Trophoblast cell (in vitro differentiated cells and primary cell): ENCODE data around the gene CHFR.

Experiments used
- DNase-seq, 2 donors: peaks; one replicate each; pipeline ENCODE4 v3.0.0-alpha.2; 2016
- H2AFZ ChIP-seq: 2 replicates; pipeline ENCODE4 v1.6.1; 2013; ENCODE audit warnings: low read length, moderate library complexity, mild to moderate bottlenecking; ENCODE audit not compliant: insufficient read depth, poor library complexity
- H2AK5ac ChIP-seq: 2 replicates; pipeline ENCODE4 v1.6.1; 2013; ENCODE audit warnings: mild to moderate bottlenecking, low read length
- H2BK120ac ChIP-seq: 2 replicates; pipeline ENCODE4 v1.6.1; 2013; ENCODE audit warnings: low read length, mild to moderate bottlenecking, moderate library complexity; ENCODE audit not compliant: insufficient read depth, poor library complexity
- H2BK12ac ChIP-seq: 2 replicates; pipeline ENCODE4 v1.6.1; 2013; ENCODE audit warnings: mild to moderate bottlenecking, low read length, moderate library complexity
- H2BK5ac ChIP-seq: 2 replicates; pipeline ENCODE4 v1.6.1; 2013; ENCODE audit warnings: low read length, low read depth, moderate library complexity, mild to moderate bottlenecking; ENCODE audit not compliant: poor library complexity
- H3K14ac ChIP-seq: 2 replicates; pipeline ENCODE4 v1.6.1; 2013; ENCODE audit warnings: mild to moderate bottlenecking, low read length
- H3K18ac ChIP-seq: 2 replicates; pipeline ENCODE4 v1.6.1; 2013; ENCODE audit warnings: mild to moderate bottlenecking, low read length
- H3K23ac ChIP-seq: 2 replicates; pipeline ENCODE4 v1.6.1; 2013; ENCODE audit warnings: low read length
- H3K27ac ChIP-seq: 2 replicates; pipeline ENCODE4 v1.5.1; 2013; ENCODE audit warnings: low read depth, mild to moderate bottlenecking, inconsistent platforms, low read length, moderate library complexity
- H3K27me3 ChIP-seq: 2 replicates; pipeline ENCODE4 v1.6.1; 2013; ENCODE audit warnings: inconsistent platforms, mild to moderate bottlenecking, low read length, moderate library complexity; ENCODE audit not compliant: insufficient read depth
- H3K36me3 ChIP-seq, 2 experiments: 1 replicate in 1 of 2; 2 replicates in 1 of 2; pipeline ENCODE4 v1.6.1; 2013; ENCODE audit warnings: low read length in 2 of 2, mild to moderate bottlenecking in 2 of 2, moderate library complexity in 1 of 2; ENCODE audit not compliant: insufficient read depth in 2 of 2, control insufficient read depth in 1 of 2
- H3K4ac ChIP-seq: 2 replicates; pipeline ENCODE4 v1.6.1; 2013; ENCODE audit warnings: low read depth, mild to moderate bottlenecking, low read length, moderate library complexity
- H3K4me1 ChIP-seq, 2 experiments: 1 replicate in 1 of 2; 2 replicates in 1 of 2; pipeline ENCODE4 v1.6.1; 2013; ENCODE audit warnings: low read length in 2 of 2, mild to moderate bottlenecking in 2 of 2, moderate library complexity in 1 of 2; ENCODE audit not compliant: insufficient read depth in 2 of 2, control insufficient read depth in 1 of 2
- H3K4me2 ChIP-seq: 2 replicates; pipeline ENCODE4 v1.6.1; 2013; ENCODE audit warnings: inconsistent platforms, mild to moderate bottlenecking, low read length, moderate library complexity
- H3K4me3 ChIP-seq: 2 replicates; pipeline ENCODE4 v1.5.1; 2013; ENCODE audit warnings: mild to moderate bottlenecking, low read depth, low read length, inconsistent platforms
- H3K79me1 ChIP-seq: one replicate; pipeline ENCODE4 v1.6.1; 2013; ENCODE audit warnings: low read length
- H3K79me2 ChIP-seq: 2 replicates; pipeline ENCODE4 v1.6.1; 2013; ENCODE audit warnings: low read length, mild to moderate bottlenecking; ENCODE audit not compliant: control insufficient read depth, insufficient read depth, poor library complexity
- H3K9ac ChIP-seq: 2 replicates; pipeline ENCODE4 v1.6.1; 2013; ENCODE audit warnings: mild to moderate bottlenecking, low read length
- H3K9me3 ChIP-seq: 2 replicates; pipeline ENCODE4 v1.6.1; 2013; ENCODE audit warnings: low read depth, mild to moderate bottlenecking, control low read depth, inconsistent platforms, low read length; ENCODE audit not compliant: insufficient read depth
- H4K12ac ChIP-seq: 2 replicates; pipeline ENCODE4 v1.6.1; 2013; ENCODE audit warnings: low read depth, mild to moderate bottlenecking, low read length, moderate library complexity
- H4K8ac ChIP-seq: 2 replicates; pipeline ENCODE4 v1.6.1; 2013; ENCODE audit warnings: low read depth, mild to moderate bottlenecking, low read length, moderate library complexity
- H4K91ac ChIP-seq: one replicate; pipeline ENCODE4 v1.6.1; 2013; ENCODE audit warnings: low read depth, mild to moderate bottlenecking, low read length, moderate library complexity
- WGBS: extraction: QIAGEN DNeasy Blood & Tissue Kit; methylation state at CpG from one replicate; pipeline ENCODE4 v1.1.7; 2013; ENCODE audit warnings: missing lambda C conversion rate; ENCODE audit not compliant: insufficient read length, insufficient coverage; ENCODE audit errors: extremely low coverage; 5-methylcytosine and 5-hydroxymethylcytosine counted together

The CHFR gene

DNA sequence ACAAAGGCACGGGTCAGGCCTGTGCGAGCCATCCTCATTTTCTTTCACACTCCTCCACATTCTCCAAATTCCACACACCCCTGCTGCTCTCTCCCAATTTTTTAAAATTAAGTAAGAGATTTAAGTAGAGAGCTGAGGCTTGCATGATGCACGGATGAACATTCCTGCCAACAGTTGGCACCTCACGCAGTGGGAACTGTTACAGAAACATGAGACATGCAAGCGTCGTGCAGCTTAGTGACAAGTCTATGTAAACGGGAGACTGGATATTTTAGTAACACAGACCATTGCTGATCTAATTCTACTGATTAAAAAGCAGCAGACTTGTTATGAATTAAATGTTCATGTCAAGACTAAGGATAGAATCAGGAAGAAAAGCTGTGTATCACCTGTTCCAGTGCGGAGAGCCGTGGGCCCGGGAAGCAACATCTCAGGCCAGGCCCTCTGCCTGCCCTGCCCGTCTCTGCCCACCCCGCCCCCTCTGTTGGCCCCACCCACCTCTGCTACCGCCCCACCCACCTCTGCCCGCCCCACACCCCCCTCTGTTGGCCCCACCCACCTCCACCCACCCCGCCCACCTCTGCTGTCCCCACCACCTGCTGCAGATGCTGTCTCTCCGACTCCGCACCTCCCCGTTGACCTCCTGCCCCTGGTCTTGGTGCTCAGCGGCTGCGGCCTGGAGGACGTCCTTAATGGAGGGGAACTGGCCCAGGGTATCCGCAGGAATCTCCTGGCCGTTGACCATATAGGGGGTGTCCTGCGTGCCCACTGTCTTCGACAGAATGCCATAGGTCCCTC, 79.9 kb downstream of the CHFR start:
- no peak overlapping the region for H3K4me3 ChIP-seq
- H3K4me2 ChIP-seq: no peak overlapping the region
- no peak for DNase-seq
- no peak overlapping the region for H3K4ac ChIP-seq
- H3K14ac ChIP-seq: no peak overlapping the region
- H2BK12ac ChIP-seq: no peak overlapping the region
- H3K23ac ChIP-seq: no peak overlapping the region
- no peak overlapping the region for H2AFZ ChIP-seq
- H3K4me1 ChIP-seq: no peaks in the 10 kb centered on the region
- no peak overlapping the region for H2BK5ac ChIP-seq
- no peak overlapping the region for H3K9ac ChIP-seq
- no CpG with 5 or more reads among the region's 25 CpGs for WGBS
- peaks cover 2% of the 10 kb centered on the region for H3K79me2 ChIP-seq
- H3K27ac ChIP-seq: no peak overlapping the region
- H3K36me3 ChIP-seq: peaks cover 69 to 71% of the 10 kb centered on the region in 2 experiments
- H2AK5ac ChIP-seq: no peak overlapping the region
- H4K91ac ChIP-seq: no peak overlapping the region
- H2BK120ac ChIP-seq: no peak overlapping the region
- H4K12ac ChIP-seq: no peak overlapping the region
- H4K8ac ChIP-seq: no peak overlapping the region
- H3K79me1 ChIP-seq: no peaks in the 10 kb centered on the region
- no peaks in the 10 kb centered on the region for H3K27me3 ChIP-seq
- no peak overlapping the region for H3K18ac ChIP-seq
- H3K9me3 ChIP-seq: peaks cover 4% of the 10 kb centered on the region

GRCh38 chr12:132806857-132807256, 80.5 kb downstream of the CHFR start:
- Histone ChIP-seq H4K12ac (no peak overlapping the region), H3K23ac (no peak overlapping the region), H3K4me3 (no peak overlapping the region), H3K27ac (no peak overlapping the region), H3K4me1 (no peaks in the 10 kb centered on the region), H3K4ac (no peak overlapping the region), H2BK12ac (no peak overlapping the region), H3K79me1 (no peaks in the 10 kb centered on the region), H3K18ac (no peak overlapping the region), H2BK5ac (no peak overlapping the region), H2AK5ac (no peak overlapping the region), H3K9me3 (peaks cover 4% of the 10 kb centered on the region), H4K8ac (no peak overlapping the region), H3K9ac (no peak overlapping the region), H4K91ac (no peak overlapping the region), H3K4me2 (no peak overlapping the region), H3K79me2 (peaks cover 2% of the 10 kb centered on the region), H3K27me3 (no peaks in the 10 kb centered on the region), H2AFZ (no peak overlapping the region), H3K14ac (no peak overlapping the region), H2BK120ac (no peak overlapping the region), H3K36me3 (peaks cover 72 to 75% of the 10 kb centered on the region in 2 experiments)
- WGBS: no CpG with 5 or more reads among the region's 18 CpGs
- no peak for DNase-seq

DNA sequence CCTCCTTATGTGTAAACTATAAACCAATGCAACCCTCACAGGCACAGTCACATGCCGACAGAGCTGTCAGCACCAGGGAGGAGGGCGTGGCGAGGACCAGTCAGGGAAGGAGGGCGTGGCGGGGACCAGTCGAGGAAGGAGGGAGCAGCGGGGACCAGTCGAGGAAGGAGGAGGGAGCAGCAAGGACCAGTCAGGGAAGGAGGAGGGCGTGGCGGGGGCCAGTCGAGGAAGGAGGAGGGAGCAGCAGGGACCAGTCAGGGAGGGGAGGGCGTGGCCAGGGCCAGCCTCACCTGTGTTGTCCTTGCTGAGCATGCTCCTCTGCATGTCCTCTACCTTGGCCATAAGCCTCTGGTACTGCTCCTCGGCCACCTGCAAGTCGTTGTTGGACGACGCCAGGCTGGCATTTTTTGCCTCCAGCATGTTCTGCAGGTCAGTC, 83.0 kb downstream of the CHFR start:
- H3K4me2 ChIP-seq: no peak overlapping the region
- H2BK12ac ChIP-seq: no peak overlapping the region
- H2AFZ ChIP-seq: no peak overlapping the region
- DNase-seq: peak in 1 of 2 donors; percentile 48
- no CpG with 5 or more reads among the region's 16 CpGs for WGBS
- no peak overlapping the region for H4K12ac ChIP-seq
- H3K27me3 ChIP-seq: no peaks in the 10 kb centered on the region
- H3K79me1 ChIP-seq: no peaks in the 10 kb centered on the region
- H3K4me3 ChIP-seq: no peak overlapping the region
- peaks cover 74 to 78% of the 10 kb centered on the region in 2 experiments for H3K36me3 ChIP-seq
- H3K18ac ChIP-seq: no peak overlapping the region
- H3K79me2 ChIP-seq: peaks cover 2% of the 10 kb centered on the region
- no peak overlapping the region for H3K14ac ChIP-seq
- no peak overlapping the region for H3K9ac ChIP-seq
- no peak overlapping the region for H3K27ac ChIP-seq
- no peak overlapping the region for H2BK120ac ChIP-seq
- peaks cover 4% of the 10 kb centered on the region for H3K9me3 ChIP-seq
- no peak overlapping the region for H2BK5ac ChIP-seq
- H3K4ac ChIP-seq: no peak overlapping the region
- no peak overlapping the region for H4K91ac ChIP-seq
- no peak overlapping the region for H3K23ac ChIP-seq
- H2AK5ac ChIP-seq: no peak overlapping the region
- H3K4me1 ChIP-seq: no peaks in the 10 kb centered on the region
- no peak overlapping the region for H4K8ac ChIP-seq

DNA sequence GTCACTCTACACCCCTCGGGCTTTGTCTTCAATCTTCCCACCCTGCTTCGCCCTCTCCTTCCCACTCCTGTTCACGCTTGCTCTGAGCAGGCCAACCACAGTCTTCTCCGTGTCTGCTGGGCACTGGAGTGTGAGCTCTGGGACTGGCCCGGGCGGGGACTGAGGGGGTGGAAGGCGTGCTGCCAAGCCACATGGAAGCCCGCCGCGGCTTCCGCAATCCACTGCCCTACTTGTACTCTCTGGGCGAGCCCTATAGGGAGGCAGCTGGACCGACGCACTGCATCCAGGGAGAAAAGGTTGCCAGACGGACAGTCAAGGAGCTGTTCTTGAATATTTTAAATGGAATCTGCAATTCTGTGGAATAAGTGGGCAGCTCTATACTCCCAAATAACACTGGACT, 83.5 kb downstream of the CHFR start:
- Histone ChIP-seq H4K91ac (no peak overlapping the region), H2AFZ (no peak overlapping the region), H2AK5ac (no peak overlapping the region), H3K4me3 (no peak overlapping the region), H3K4me1 (no peaks in the 10 kb centered on the region), H2BK5ac (no peak overlapping the region), H3K23ac (no peak overlapping the region), H3K27me3 (no peaks in the 10 kb centered on the region), H3K4ac (no peak overlapping the region), H2BK120ac (no peak overlapping the region), H3K27ac (no peak overlapping the region), H3K79me2 (peaks cover 2% of the 10 kb centered on the region), H3K4me2 (no peak overlapping the region), H4K12ac (no peak overlapping the region), H3K14ac (no peak overlapping the region), H3K9me3 (peaks cover 4% of the 10 kb centered on the region), H3K9ac (no peak overlapping the region), H4K8ac (no peak overlapping the region), H3K36me3 (peaks cover 79 to 83% of the 10 kb centered on the region in 2 experiments), H3K18ac (no peak overlapping the region), H3K79me1 (no peaks in the 10 kb centered on the region), H2BK12ac (no peak overlapping the region)
- DNase-seq: no peak
- no CpG with 5 or more reads among the region's 15 CpGs for WGBS
